KOPT-K1 (cell line): Measurements from ENCODE around the gene NCAPG2.
"Not testable (repeated sequence)": the region's sequence is repeated elsewhere in the genome, so short reads cannot be mapped to it uniquely, and the experiment has no call there.

ENCODE experiments used
- H3K27ac ChIP-seq: fragments of 200-600 bp; sonication (generic); 2 replicates; pipeline ENCODE4 v1.5.1; 2016; ENCODE audit warnings: antibody characterized with exemption, mild to moderate bottlenecking, low read depth, low read length; ENCODE audit not compliant: poor library complexity, severe bottlenecking
- H3K36me3 ChIP-seq: fragments of 200-600 bp; sonication (generic); 2 replicates; pipeline ENCODE4 v1.5.1; 2017; ENCODE audit warnings: antibody characterized with exemption, mild to moderate bottlenecking, low read length, moderate library complexity; ENCODE audit not compliant: insufficient read depth
- H3K9me3 ChIP-seq: fragments of 200-600 bp; sonication (generic); 2 replicates; pipeline ENCODE4 v1.5.1; 2017; ENCODE audit warnings: antibody characterized with exemption, low read length, mild to moderate bottlenecking; ENCODE audit not compliant: insufficient read depth, poor library complexity, severe bottlenecking

Gene NCAPG2

GRCh38 chr7:158682456-158682855 lies 22.1 kb downstream of the NCAPG2 start:
- no peak overlapping the region for H3K27ac ChIP-seq
- no peaks in the 10 kb centered on the region for H3K9me3 ChIP-seq
- peaks cover 100% of the 10 kb centered on the region for H3K36me3 ChIP-seq

GRCh38 chr7:158680754-158681153 lies 23.9 kb downstream of the NCAPG2 start:
- Histone ChIP-seq H3K27ac (no peak overlapping the region), H3K36me3 (peaks cover 100% of the 10 kb centered on the region), H3K9me3 (no peaks in the 10 kb centered on the region)

GRCh38 chr7:158676906-158677305 lies 27.7 kb downstream of the NCAPG2 start:
- no peak overlapping the region for H3K27ac ChIP-seq
- no peaks in the 10 kb centered on the region for H3K9me3 ChIP-seq
- peaks cover 97% of the 10 kb centered on the region for H3K36me3 ChIP-seq

DNA sequence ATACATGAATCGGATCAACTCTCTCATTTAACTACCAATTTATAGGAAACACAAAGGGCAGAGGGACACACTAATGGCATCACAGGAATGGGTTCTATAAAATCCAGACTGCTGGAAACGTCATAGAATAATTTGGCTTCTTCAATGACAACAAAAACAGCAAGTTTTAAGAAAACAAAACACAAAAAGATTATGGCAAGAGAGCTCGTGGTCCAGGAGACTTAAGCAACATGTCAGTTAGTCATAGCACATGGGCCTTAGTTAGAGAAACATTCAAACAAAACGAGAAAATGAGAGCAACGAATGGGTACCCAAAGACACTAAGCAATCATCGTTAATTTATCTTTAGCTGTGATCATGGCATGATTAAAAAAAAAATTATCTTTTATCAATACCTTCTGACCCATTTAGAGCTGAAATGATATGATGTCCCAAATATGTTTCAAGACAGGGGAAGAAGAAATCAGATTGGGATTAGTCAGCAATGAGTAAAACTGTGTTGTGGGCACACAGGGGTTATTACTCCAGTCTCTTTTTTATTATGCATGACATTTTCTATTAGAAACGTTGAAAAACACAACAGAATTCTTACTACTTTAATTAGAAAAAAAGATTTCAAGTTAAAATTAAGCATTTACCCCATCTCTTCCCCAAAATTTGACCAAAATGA lies 28.3 kb downstream of the NCAPG2 start:
- Histone ChIP-seq H3K9me3 (no peaks in the 10 kb centered on the region), H3K36me3 (peaks cover 97% of the 10 kb centered on the region), H3K27ac (no peak overlapping the region)

- H3K27ac ChIP-seq = no peak overlapping the region
- H3K9me3 ChIP-seq = no peaks in the 10 kb centered on the region
- H3K36me3 ChIP-seq = peaks cover 96% of the 10 kb centered on the region
Measured at GRCh38 chr7:158672975-158673374, 31.6 kb downstream of the NCAPG2 start.

DNA sequence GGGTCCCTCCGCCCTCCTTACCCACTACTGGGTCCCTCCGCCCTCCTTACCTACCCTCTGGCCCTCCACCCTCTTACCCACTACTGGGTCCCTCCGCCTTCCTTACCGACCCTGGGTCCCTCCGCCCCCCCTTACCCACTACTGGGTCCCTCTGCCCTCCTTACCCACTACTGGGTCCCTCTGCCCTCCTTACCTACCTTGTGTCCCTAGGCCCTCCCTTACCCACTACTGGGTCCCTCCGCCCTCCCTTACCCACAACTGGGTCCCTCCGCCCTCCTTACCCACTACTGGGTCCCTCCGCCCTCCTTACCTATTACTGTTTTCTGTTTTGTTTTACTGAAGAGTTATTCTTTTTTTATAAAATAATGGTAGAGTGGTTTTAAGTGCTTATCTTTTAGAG lies 36.5 kb downstream of the NCAPG2 start:
- H3K36me3 ChIP-seq = peaks cover 87% of the 10 kb centered on the region
- H3K9me3 ChIP-seq, H3K27ac ChIP-seq: not testable (repeated sequence)

GRCh38 chr7:158666966-158667678 lies 37.5 kb downstream of the NCAPG2 start:
- H3K27ac ChIP-seq, H3K9me3 ChIP-seq: not testable (repeated sequence)
- peaks cover 90% of the 10 kb centered on the region for H3K36me3 ChIP-seq

GRCh38 chr7:158666401-158666800 lies 38.2 kb downstream of the NCAPG2 start:
- Histone ChIP-seq H3K27ac (no peak overlapping the region), H3K9me3 (no peaks in the 10 kb centered on the region), H3K36me3 (peaks cover 90% of the 10 kb centered on the region)

- Histone ChIP-seq H3K36me3 (peaks cover 90% of the 10 kb centered on the region), H3K9me3 (no peaks in the 10 kb centered on the region), H3K27ac (no peak overlapping the region)
Measured at GRCh38 chr7:158664406-158664805, 40.2 kb downstream of the NCAPG2 start.

GRCh38 chr7:158663428-158663741 lies 41.2 kb downstream of the NCAPG2 start:
- no peaks in the 10 kb centered on the region for H3K9me3 ChIP-seq
- no peak overlapping the region for H3K27ac ChIP-seq
- peaks cover 90% of the 10 kb centered on the region for H3K36me3 ChIP-seq

DNA sequence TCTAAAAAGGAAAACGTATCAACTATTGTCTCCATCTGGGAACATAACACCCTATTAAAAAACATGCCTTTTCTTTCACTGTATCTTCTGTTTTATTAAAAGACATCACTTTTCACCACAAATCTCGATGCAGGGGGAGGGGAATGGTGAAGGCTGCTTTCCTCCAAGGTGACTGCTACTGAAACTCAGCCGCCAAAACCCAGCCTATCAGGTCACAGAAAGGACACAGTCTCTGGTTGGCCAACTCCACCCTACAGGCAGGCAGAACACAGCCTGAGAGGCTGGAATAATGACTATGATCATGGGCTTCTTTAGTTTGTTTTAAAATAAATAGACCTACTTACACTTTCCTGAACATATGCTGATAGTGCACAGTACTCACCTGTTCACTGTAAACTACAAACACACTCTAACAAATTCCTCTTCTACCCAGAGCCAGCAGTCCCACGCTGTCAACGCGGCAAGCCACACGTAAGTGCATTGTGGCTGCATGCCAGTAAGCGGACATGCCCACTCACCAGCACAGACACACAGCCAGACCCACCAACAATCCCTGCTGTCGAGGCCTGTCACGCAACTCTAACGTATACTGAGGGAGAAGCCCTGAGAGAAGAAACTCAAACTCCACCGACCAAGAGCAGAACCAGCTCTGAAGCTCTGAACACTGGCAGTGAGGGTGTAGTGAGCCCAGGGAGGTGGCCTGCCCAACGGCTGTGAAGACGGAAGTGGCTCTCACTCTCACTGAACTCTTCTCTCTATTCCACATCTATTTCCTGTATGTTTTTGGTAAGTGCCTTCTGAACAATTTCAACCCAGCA lies 41.8 kb downstream of the NCAPG2 start:
- no peaks in the 10 kb centered on the region for H3K9me3 ChIP-seq
- H3K36me3 ChIP-seq = peaks cover 91% of the 10 kb centered on the region
- H3K27ac ChIP-seq = no peak overlapping the region

GRCh38 chr7:158658475-158658874 lies 46.1 kb downstream of the NCAPG2 start:
- Histone ChIP-seq H3K27ac (no peak overlapping the region), H3K36me3 (peaks cover 95% of the 10 kb centered on the region), H3K9me3 (no peaks in the 10 kb centered on the region)

- H3K27ac ChIP-seq = no peak overlapping the region
- H3K36me3 ChIP-seq = peaks cover 94% of the 10 kb centered on the region
- H3K9me3 ChIP-seq = no peaks in the 10 kb centered on the region
Measured at GRCh38 chr7:158657189-158657746, 47.3 kb downstream of the NCAPG2 start.

GRCh38 chr7:158655931-158656441 lies 48.6 kb downstream of the NCAPG2 start:
- Histone ChIP-seq H3K27ac (no peak overlapping the region), H3K36me3 (peaks cover 94% of the 10 kb centered on the region), H3K9me3 (no peaks in the 10 kb centered on the region)

GRCh38 chr7:158655507-158655906 lies 49.1 kb downstream of the NCAPG2 start:
- peaks cover 94% of the 10 kb centered on the region for H3K36me3 ChIP-seq
- H3K27ac ChIP-seq = no peak overlapping the region

More at GRCh38 chr7:158655507-158655906, 49.1 kb downstream of the NCAPG2 start:
- H3K9me3 ChIP-seq = no peaks in the 10 kb centered on the region
